ENCODE data around the gene SINHCAF. TPM values are rescaled to one million over a fixed set of nuclear protein-coding genes. Genes with fewer than 3 reads are reported as not detected.

SINHCAF gene
- total RNA-seq, 1 donor from 2014 or later = 115 TPM

DNA sequence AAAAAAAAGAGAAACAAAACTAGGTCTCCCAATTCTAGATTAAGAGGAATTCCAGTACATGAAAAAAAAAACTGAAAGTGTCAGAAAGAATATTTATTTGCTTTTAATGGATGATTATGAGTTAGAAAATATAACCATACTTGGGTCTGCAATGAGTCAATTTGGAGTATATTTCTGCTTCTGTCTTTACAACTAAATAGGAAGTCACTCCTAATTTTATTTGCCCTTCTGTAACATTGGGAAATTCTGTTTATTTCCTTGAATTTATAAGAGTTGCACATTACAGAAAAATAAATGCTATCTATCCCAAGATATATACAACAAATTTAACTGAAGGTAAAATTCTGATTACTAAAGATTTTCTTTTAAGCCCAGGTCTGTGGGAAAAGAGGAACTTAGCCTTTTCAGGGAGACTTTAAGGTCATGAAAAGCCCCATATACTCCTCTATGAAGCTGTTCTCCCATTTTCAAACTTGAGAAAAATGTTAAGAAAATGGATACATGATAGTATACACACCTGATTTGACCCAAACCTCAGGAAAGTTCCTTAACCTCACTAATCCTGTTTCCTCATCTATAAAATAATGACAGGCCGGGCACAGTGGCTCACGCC, 7.2 kb downstream of the SINHCAF start:
- peaks cover 59% of the 10 kb centered on the region for H3K4me1 Mint-ChIP-seq (ENCODE audit: low read depth, unreplicated experiment)
- no peaks in the 10 kb centered on the region for H3K36me3 ChIP-seq (ENCODE audit: insufficient read depth, low read length)
- H3K4me1 ChIP-seq (ENCODE audit: insufficient read depth, low read length) = peaks cover 28% of the 10 kb centered on the region
- peak overlapping the region; percentile 89 for H3K4me2 ChIP-seq (ENCODE audit: low read length)
- H3K9ac ChIP-seq (ENCODE audit: low read length) = no peak overlapping the region
- no peaks in the 10 kb centered on the region for H3K36me3 Mint-ChIP-seq (ENCODE audit: low read depth, unreplicated experiment)
- DNase-seq (ENCODE audit: low read depth) (no peak), FAIRE-seq (no peak)
- peak overlapping the region; percentile 27 for H3K27ac Mint-ChIP-seq (ENCODE audit: unreplicated experiment)
- H3K27me3 Mint-ChIP-seq (ENCODE audit: low read depth, unreplicated experiment) = no peaks in the 10 kb centered on the region
- peaks cover 100% of the 10 kb centered on the region for H3K79me2 ChIP-seq (ENCODE audit: insufficient read depth, low read length)
- no peaks in the 10 kb centered on the region for H3K9me3 ChIP-seq (ENCODE audit: insufficient read depth, low read depth, low read length)
- H4K20me1 ChIP-seq (ENCODE audit: insufficient read depth, low read length) = peaks cover 87% of the 10 kb centered on the region
- no peaks in the 10 kb centered on the region for H3K27me3 ChIP-seq (ENCODE audit: insufficient read depth, low read length)
- H3K4me3 ChIP-seq (ENCODE audit: insufficient read depth, low read depth, low read length) = no peak overlapping the region
- no peak overlapping the region for H3K4me3 Mint-ChIP-seq (ENCODE audit: unreplicated experiment)
- no peaks in the 10 kb centered on the region for H3K9me3 Mint-ChIP-seq (ENCODE audit: unreplicated experiment)
- H3K27ac ChIP-seq (ENCODE audit: low read depth, low read length) = no peak overlapping the region
- no peak for TF ChIP-seq EZH2 (IDR thresholded peaks at IDR 0.05; ENCODE audit: insufficient read depth, low read length)
- TF ChIP-seq, protein P1, sequence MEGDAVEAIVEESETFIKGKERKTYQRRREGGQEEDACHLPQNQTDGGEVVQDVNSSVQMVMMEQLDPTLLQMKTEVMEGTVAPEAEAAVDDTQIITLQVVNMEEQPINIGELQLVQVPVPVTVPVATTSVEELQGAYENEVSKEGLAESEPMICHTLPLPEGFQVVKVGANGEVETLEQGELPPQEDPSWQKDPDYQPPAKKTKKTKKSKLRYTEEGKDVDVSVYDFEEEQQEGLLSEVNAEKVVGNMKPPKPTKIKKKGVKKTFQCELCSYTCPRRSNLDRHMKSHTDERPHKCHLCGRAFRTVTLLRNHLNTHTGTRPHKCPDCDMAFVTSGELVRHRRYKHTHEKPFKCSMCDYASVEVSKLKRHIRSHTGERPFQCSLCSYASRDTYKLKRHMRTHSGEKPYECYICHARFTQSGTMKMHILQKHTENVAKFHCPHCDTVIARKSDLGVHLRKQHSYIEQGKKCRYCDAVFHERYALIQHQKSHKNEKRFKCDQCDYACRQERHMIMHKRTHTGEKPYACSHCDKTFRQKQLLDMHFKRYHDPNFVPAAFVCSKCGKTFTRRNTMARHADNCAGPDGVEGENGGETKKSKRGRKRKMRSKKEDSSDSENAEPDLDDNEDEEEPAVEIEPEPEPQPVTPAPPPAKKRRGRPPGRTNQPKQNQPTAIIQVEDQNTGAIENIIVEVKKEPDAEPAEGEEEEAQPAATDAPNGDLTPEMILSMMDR (IDR thresholded peaks at IDR 0.05; ENCODE audit: insufficient read depth, low read depth, low read length) = no peak
- H2AFZ ChIP-seq (ENCODE audit: low read depth, low read length) = no peak overlapping the region

DNA sequence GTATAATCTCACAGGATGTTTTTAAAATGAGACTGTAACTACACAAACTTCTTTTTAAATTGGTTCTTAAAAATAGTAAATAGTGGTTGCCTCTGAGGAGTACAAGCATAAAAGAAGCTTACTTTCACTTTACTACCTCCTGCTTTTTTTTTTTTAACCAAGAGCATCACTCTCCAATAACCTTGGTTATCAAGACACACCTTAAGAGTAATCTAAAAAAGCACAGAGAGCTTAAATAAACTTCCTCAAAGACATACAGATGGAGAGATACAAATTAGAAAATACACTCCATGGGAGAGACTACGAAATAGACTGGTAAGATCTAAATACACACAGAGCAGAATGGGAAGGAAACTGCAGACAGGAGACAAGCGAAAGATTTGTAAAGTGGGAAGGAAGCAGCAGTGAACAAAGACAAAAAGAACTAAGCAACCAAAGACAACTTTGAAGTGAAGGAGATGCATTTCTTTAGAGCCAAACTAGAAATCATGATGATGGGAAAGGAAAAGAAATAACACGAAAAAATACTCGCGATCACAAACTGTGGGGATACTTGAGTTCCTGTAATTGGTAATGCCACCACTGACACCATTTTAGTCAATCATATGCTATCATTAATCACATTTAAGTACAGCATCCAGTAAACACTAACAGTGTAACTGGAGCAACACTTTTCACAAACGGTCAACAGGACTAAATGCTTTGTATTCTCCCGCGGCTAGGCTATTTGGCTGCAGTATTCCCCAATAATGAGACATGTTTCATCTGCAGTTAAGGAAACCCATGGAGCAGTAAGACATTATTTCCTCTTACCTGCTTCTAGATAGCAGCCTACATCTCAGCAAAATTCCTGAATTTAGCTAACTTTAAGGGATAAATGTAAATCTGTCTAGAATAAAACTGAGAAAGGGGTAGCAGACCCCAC, 8.2 kb downstream of the SINHCAF start:
- H3K27ac Mint-ChIP-seq (ENCODE audit: unreplicated experiment) = no peak overlapping the region
- H3K4me3 ChIP-seq (ENCODE audit: insufficient read depth, low read depth, low read length) = peak overlapping the region; percentile 55
- peak overlapping the region; percentile 42 for H3K27ac ChIP-seq (ENCODE audit: low read depth, low read length)
- no peaks in the 10 kb centered on the region for H3K27me3 Mint-ChIP-seq (ENCODE audit: low read depth, unreplicated experiment)
- no peak for TF ChIP-seq EZH2 (IDR thresholded peaks at IDR 0.05; ENCODE audit: insufficient read depth, low read length)
- TF ChIP-seq, protein P1 (IDR thresholded peaks at IDR 0.05; ENCODE audit: insufficient read depth, low read depth, low read length) = no peak
- H4K20me1 ChIP-seq (ENCODE audit: insufficient read depth, low read length) = peaks cover 79% of the 10 kb centered on the region
- no peaks in the 10 kb centered on the region for H3K36me3 Mint-ChIP-seq (ENCODE audit: low read depth, unreplicated experiment)
- H3K79me2 ChIP-seq (ENCODE audit: insufficient read depth, low read length) = peaks cover 100% of the 10 kb centered on the region
- peak overlapping the region; percentile 89 for H3K4me2 ChIP-seq (ENCODE audit: low read length)
- H2AFZ ChIP-seq (ENCODE audit: low read depth, low read length) = no peak overlapping the region
- FAIRE-seq (no peak), DNase-seq (ENCODE audit: low read depth) (no peak)
- no peaks in the 10 kb centered on the region for H3K9me3 ChIP-seq (ENCODE audit: insufficient read depth, low read depth, low read length)
- H3K9ac ChIP-seq (ENCODE audit: low read length) = peak overlapping the region; percentile 70
- H3K4me1 ChIP-seq (ENCODE audit: insufficient read depth, low read length) = peaks cover 21% of the 10 kb centered on the region
- H3K27me3 ChIP-seq (ENCODE audit: insufficient read depth, low read length) = no peaks in the 10 kb centered on the region
- H3K4me3 Mint-ChIP-seq (ENCODE audit: unreplicated experiment) = peak overlapping the region; percentile 36
- peaks cover 58% of the 10 kb centered on the region for H3K4me1 Mint-ChIP-seq (ENCODE audit: low read depth, unreplicated experiment)
- H3K36me3 ChIP-seq (ENCODE audit: insufficient read depth, low read length) = no peaks in the 10 kb centered on the region
- H3K9me3 Mint-ChIP-seq (ENCODE audit: unreplicated experiment) = no peaks in the 10 kb centered on the region

All from astrocyte (in vitro differentiated cells and primary cell).